K562 (cell line): ENCODE data around the gene CREB3L2. TPM values are rescaled to one million over a fixed set of nuclear protein-coding genes. Genes with fewer than 3 reads are reported as not detected.

Experiments
- DMBX1 ChIP-seq: fragments of 250-450 bp; sonication (Bioruptor Pico); IDR thresholded peaks from 2 replicates; pipeline ENCODE4 v1.8.0; 2022; ENCODE audit warnings: inconsistent platforms, mild to moderate bottlenecking, moderate library complexity, borderline replicate concordance
- DNMT1 ChIP-seq: fragments of 450-650 bp; IDR thresholded peaks from 2 replicates; pipeline ENCODE4 v1.6.1; 2016; ENCODE audit warnings: antibody characterized with exemption, mild to moderate bottlenecking
- IFI16 ChIP-seq: fragments of 250-450 bp; sonication (Bioruptor Pico); IDR thresholded peaks from 2 replicates; pipeline ENCODE4 v2.1.2; 2022; ENCODE audit warnings: mild to moderate bottlenecking, inconsistent platforms
- POLR2G ChIP-seq: fragments of 200-400 bp; formaldehyde crosslinking; IDR thresholded peaks from 2 replicates; pipeline ENCODE4 v1.6.1; 2017; ENCODE audit warnings: low read depth, mild to moderate bottlenecking, antibody characterized with exemption, low read length, moderate library complexity
- PRMT5 ChIP-seq: sonication (generic); formaldehyde crosslinking; IDR thresholded peaks from 2 replicates; pipeline ENCODE4 v1.5.0; 2020; ENCODE audit warnings: missing genetic modification reagents
- RBM22 ChIP-seq: fragments of 200-400 bp; formaldehyde crosslinking; IDR thresholded peaks from 2 replicates; pipeline ENCODE4 v1.6.1; 2018; ENCODE audit warnings: low read length, low read depth; ENCODE audit not compliant: poor library complexity, severe bottlenecking
- STAT5A ChIP-seq: IDR thresholded peaks from 2 replicates; pipeline ENCODE4 v1.6.1; 2012; ENCODE audit warnings: low read length, inconsistent platforms, borderline replicate concordance
- TBL1XR1 ChIP-seq, 2 experiments: IDR thresholded peaks; 2 replicates each; pipeline ENCODE4 v1.6.1; 2012; ENCODE audit warnings: improper control_type of control experiment in 2 of 2, low read length in 2 of 2, mild to moderate bottlenecking in 1 of 2
- TBP ChIP-seq: optimal IDR thresholded peaks from 2 replicates; pipeline ENCODE3; 2011; ENCODE audit warnings: low read depth, low read length, improper control_type of control experiment
- TFAM ChIP-seq: fragments of 250-450 bp; sonication (Bioruptor Pico); conservative IDR thresholded peaks from 2 replicates; pipeline ENCODE4 v1.5.0; 2021; ENCODE audit warnings: mild to moderate bottlenecking, moderate library complexity
- TGIF2 ChIP-seq: sonication (generic); formaldehyde crosslinking; IDR thresholded peaks from 2 replicates; pipeline ENCODE4 v1.8.1; 2022; ENCODE audit warnings: mild to moderate bottlenecking, missing genetic modification reagents, moderate library complexity
- U2AF1 ChIP-seq: fragments of 200-400 bp; formaldehyde crosslinking; optimal IDR thresholded peaks from 2 replicates; pipeline ENCODE3; 2017; ENCODE audit warnings: mild to moderate bottlenecking, low read depth, low read length, moderate library complexity
- YBX1 ChIP-seq: fragments of 450-650 bp; IDR thresholded peaks from 2 replicates; pipeline ENCODE4 v1.7.1; 2016; ENCODE audit warnings: mild to moderate bottlenecking
- ZNF778 ChIP-seq: fragments of 450-650 bp; formaldehyde crosslinking; IDR thresholded peaks from 2 replicates; pipeline ENCODE4 v1.4.0; 2020; ENCODE audit warnings: mild to moderate bottlenecking, moderate library complexity
- polyA plus RNA-seq, 8 experiments: library from polyadenylated mRNA; depleted of rRNA in 4 of 8; stranded (reverse) in 5 of 8; unstranded in 3 of 8; fragments of >200 nt; fragmentation: Nextera tagmentation in 2 of 8; fragmentation: Illumina TruSeq in 1 of 8; extraction: Ambion mirVana in 2 of 8; extraction: Trizol in 1 of 8; gene quantifications; 2 replicates each; pipeline versions ENCODE4 v1.2.1 to v1.2.3, GENCODE V29; 2011 to 2014; ENCODE audit warnings: inconsistent platforms in 1 of 8, missing spikeins in 1 of 8
- total RNA-seq, 7 experiments: library from RNA; depleted of rRNA in 6 of 7; stranded (reverse); fragments of >200 nt in 6 of 7; fragmentation: Illumina TruSeq in 2 of 7; extraction: Trizol in 2 of 7; gene quantifications; 2 replicates each; pipeline versions ENCODE4 v1.2.1 to v1.2.3, GENCODE V29; 2011 to 2021; ENCODE audit warnings: low replicate concordance in 1 of 7
- TF ChIP-seq, protein P1 (sequence below): fragments of 450-650 bp; conservative IDR thresholded peaks from 2 replicates; pipeline ENCODE4 v1.6.1; 2016; ENCODE audit warnings: missing genetic modification characterization, low read depth, mild to moderate bottlenecking, missing compliant biosample characterization, moderate library complexity
- TF ChIP-seq, protein P2 (sequence below), 2 experiments: fragments of 450-650 bp in 1 of 2; sonication (generic) in 1 of 2; formaldehyde crosslinking; conservative IDR thresholded peaks; 2 replicates each; pipeline versions ENCODE4 v1.4.0 to v1.8.1; 2020 to 2022; ENCODE audit warnings: mild to moderate bottlenecking in 1 of 2, missing genetic modification reagents in 1 of 2
- TF ChIP-seq, protein P3 (sequence below): fragments of 150-350 bp; conservative IDR thresholded peaks from 2 replicates; pipeline ENCODE4 v1.6.1; 2014; ENCODE audit warnings: low read length
- TF ChIP-seq, protein P4 (sequence below), 3 experiments: fragments of 200-800 bp in 1 of 3; sonication (Bioruptor generic) in 1 of 3; sonication (generic) in 1 of 3; formaldehyde crosslinking in 1 of 3; IDR thresholded peaks; 2 replicates each; pipeline versions ENCODE4 v1.6.1 to v1.8.0; 2016 to 2022; ENCODE audit warnings: mild to moderate bottlenecking in 2 of 3, missing compliant biosample characterization in 2 of 3, missing genetic modification characterization in 2 of 3, missing genetic modification reagents in 1 of 3
- TF ChIP-seq, protein P5 (sequence below): fragments of 250-450 bp; sonication (Bioruptor Pico); IDR thresholded peaks from 2 replicates; pipeline ENCODE4 v1.8.0; 2022; ENCODE audit warnings: inconsistent platforms

The CREB3L2 gene
- total and polyA plus RNA-seq, 9 of the 15 experiments (the other 6 are each of a cell fraction or from before 2014, with no cell fraction given), result 7.1 to 45.6 (median 15.8) TPM

DNA sequence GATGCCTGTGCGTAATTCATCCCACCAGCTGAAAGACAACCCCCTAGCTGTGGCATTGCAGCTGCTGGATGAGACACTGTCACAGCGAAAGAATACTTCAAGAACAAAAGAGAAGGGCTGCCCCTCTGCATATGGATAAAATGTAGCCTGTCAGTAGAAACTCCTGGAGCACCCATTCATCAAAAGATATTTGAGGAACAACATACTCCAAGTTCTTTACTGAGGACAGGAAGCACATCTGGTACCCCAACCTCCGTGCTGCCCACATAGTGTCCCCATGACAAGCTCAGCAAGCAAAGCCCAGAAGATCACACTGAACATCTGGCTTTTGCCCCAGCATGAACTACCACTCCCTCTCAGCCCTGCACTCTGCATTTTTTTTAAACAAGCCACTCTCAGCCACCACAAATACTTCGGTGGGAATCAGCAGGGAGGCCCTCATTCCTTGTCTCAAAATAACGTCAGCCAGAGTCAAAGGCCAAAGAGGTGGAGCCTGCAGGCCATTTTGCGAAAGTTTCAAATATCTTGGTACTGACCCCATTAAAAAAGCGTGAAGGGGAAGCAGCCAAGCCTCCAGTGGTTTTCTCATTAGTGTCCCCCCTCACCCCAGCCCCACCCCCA lies 1.7 kb downstream of the CREB3L2 start (continued):
- TF ChIP-seq, protein P1, sequence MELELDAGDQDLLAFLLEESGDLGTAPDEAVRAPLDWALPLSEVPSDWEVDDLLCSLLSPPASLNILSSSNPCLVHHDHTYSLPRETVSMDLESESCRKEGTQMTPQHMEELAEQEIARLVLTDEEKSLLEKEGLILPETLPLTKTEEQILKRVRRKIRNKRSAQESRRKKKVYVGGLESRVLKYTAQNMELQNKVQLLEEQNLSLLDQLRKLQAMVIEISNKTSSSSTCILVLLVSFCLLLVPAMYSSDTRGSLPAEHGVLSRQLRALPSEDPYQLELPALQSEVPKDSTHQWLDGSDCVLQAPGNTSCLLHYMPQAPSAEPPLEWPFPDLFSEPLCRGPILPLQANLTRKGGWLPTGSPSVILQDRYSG (tag), result no peak
- no peak for TF ChIP-seq ZNF778
- no peak for TF ChIP-seq POLR2G
- TF ChIP-seq, protein P2, sequence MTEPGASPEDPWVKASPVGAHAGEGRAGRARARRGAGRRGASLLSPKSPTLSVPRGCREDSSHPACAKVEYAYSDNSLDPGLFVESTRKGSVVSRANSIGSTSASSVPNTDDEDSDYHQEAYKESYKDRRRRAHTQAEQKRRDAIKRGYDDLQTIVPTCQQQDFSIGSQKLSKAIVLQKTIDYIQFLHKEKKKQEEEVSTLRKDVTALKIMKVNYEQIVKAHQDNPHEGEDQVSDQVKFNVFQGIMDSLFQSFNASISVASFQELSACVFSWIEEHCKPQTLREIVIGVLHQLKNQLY (CRISPR knock-in tag; conservative IDR thresholded peaks at IDR 0.05), result no peak
- no peak; the same call in 1 of the 2 replicates for TF ChIP-seq DMBX1 (CRISPR knock-in tag)
- no peak for TF ChIP-seq DNMT1
- no peak for TF ChIP-seq TBL1XR1 (IDR thresholded peaks at IDR 0.05; ENCODE audit: low read length in 2 of 2)
- no peak for TF ChIP-seq STAT5A
- TF ChIP-seq U2AF1, result no peak
- TF ChIP-seq, protein P3, sequence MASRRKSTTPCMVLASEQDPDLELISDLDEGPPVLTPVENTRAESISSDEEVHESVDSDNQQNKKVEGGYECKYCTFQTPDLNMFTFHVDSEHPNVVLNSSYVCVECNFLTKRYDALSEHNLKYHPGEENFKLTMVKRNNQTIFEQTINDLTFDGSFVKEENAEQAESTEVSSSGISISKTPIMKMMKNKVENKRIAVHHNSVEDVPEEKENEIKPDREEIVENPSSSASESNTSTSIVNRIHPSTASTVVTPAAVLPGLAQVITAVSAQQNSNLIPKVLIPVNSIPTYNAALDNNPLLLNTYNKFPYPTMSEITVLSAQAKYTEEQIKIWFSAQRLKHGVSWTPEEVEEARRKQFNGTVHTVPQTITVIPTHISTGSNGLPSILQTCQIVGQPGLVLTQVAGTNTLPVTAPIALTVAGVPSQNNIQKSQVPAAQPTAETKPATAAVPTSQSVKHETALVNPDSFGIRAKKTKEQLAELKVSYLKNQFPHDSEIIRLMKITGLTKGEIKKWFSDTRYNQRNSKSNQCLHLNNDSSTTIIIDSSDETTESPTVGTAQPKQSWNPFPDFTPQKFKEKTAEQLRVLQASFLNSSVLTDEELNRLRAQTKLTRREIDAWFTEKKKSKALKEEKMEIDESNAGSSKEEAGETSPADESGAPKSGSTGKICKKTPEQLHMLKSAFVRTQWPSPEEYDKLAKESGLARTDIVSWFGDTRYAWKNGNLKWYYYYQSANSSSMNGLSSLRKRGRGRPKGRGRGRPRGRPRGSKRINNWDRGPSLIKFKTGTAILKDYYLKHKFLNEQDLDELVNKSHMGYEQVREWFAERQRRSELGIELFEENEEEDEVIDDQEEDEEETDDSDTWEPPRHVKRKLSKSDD, result no peak
- no peak for TF ChIP-seq IFI16
- no peak for TF ChIP-seq YBX1
- TF ChIP-seq, protein P4, sequence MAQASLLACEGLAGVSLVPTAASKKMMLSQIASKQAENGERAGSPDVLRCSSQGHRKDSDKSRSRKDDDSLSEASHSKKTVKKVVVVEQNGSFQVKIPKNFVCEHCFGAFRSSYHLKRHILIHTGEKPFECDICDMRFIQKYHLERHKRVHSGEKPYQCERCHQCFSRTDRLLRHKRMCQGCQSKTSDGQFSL (CRISPR knock-in tag; IDR thresholded peaks at IDR 0.05), result no peak
- TF ChIP-seq, protein P4 (tag; IDR thresholded peaks at IDR 0.05), result no peak
- no peak for TF ChIP-seq TFAM (CRISPR knock-in tag)
- TF ChIP-seq TBP, result peak; percentile 28
- TF ChIP-seq, protein P5, sequence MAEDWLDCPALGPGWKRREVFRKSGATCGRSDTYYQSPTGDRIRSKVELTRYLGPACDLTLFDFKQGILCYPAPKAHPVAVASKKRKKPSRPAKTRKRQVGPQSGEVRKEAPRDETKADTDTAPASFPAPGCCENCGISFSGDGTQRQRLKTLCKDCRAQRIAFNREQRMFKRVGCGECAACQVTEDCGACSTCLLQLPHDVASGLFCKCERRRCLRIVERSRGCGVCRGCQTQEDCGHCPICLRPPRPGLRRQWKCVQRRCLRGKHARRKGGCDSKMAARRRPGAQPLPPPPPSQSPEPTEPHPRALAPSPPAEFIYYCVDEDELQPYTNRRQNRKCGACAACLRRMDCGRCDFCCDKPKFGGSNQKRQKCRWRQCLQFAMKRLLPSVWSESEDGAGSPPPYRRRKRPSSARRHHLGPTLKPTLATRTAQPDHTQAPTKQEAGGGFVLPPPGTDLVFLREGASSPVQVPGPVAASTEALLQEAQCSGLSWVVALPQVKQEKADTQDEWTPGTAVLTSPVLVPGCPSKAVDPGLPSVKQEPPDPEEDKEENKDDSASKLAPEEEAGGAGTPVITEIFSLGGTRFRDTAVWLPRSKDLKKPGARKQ (CRISPR knock-in tag), result no peak
- no peak for TF ChIP-seq PRMT5 (CRISPR knock-in tag)
- no peak for TF ChIP-seq RBM22
- no peak for TF ChIP-seq TGIF2
